ENCODE measurements around the gene MTMR3. TPM values are rescaled to one million over a fixed set of nuclear protein-coding genes. Genes with fewer than 3 reads are reported as not detected.

The MTMR3 gene
- polyA plus RNA-seq, 1 of the 3 experiments (the other 2 are of a cell fraction): 20.4 TPM

GRCh38 chr22:30031328-30031727 lies 148.4 kb downstream of the MTMR3 start (continued):
- no peak for TF ChIP-seq CTCF (IDR thresholded peaks at IDR 0.05)
- no peak for TF ChIP-seq TEAD4 (IDR thresholded peaks at IDR 0.05; ENCODE audit: borderline replicate concordance, insufficient read depth)
- no peak for TF ChIP-seq FOXJ3 (CRISPR knock-in tag; IDR thresholded peaks at IDR 0.05)
- TF ChIP-seq TCF12 (IDR thresholded peaks at IDR 0.05): no peak
- TF ChIP-seq, protein P1, sequence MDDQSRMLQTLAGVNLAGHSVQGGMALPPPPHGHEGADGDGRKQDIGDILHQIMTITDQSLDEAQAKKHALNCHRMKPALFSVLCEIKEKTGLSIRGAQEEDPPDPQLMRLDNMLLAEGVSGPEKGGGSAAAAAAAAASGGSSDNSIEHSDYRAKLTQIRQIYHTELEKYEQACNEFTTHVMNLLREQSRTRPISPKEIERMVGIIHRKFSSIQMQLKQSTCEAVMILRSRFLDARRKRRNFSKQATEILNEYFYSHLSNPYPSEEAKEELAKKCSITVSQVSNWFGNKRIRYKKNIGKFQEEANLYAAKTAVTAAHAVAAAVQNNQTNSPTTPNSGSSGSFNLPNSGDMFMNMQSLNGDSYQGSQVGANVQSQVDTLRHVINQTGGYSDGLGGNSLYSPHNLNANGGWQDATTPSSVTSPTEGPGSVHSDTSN (IDR thresholded peaks at IDR 0.05): no peak
- no peak for TF ChIP-seq EP300 (IDR thresholded peaks at IDR 0.05; ENCODE audit: borderline replicate concordance in 1 of 2, low read depth in 1 of 2, low read length in 1 of 2)
- TF ChIP-seq TAF1 (IDR thresholded peaks at IDR 0.05; ENCODE audit: borderline replicate concordance, low read depth, low read length): no peak
- no peak for TF ChIP-seq MEF2A (IDR thresholded peaks at IDR 0.05; ENCODE audit: borderline replicate concordance, low read depth)
- TF ChIP-seq YY1 (IDR thresholded peaks at IDR 0.05; ENCODE audit: low read depth): no peak
- no peak for TF ChIP-seq POLR2AphosphoS5 (IDR thresholded peaks at IDR 0.05; ENCODE audit: low read depth, low read length)
- TF ChIP-seq, protein P2, sequence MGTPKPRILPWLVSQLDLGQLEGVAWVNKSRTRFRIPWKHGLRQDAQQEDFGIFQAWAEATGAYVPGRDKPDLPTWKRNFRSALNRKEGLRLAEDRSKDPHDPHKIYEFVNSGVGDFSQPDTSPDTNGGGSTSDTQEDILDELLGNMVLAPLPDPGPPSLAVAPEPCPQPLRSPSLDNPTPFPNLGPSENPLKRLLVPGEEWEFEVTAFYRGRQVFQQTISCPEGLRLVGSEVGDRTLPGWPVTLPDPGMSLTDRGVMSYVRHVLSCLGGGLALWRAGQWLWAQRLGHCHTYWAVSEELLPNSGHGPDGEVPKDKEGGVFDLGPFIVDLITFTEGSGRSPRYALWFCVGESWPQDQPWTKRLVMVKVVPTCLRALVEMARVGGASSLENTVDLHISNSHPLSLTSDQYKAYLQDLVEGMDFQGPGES (IDR thresholded peaks at IDR 0.05; ENCODE audit: low read depth, low read length): no peak

DNA sequence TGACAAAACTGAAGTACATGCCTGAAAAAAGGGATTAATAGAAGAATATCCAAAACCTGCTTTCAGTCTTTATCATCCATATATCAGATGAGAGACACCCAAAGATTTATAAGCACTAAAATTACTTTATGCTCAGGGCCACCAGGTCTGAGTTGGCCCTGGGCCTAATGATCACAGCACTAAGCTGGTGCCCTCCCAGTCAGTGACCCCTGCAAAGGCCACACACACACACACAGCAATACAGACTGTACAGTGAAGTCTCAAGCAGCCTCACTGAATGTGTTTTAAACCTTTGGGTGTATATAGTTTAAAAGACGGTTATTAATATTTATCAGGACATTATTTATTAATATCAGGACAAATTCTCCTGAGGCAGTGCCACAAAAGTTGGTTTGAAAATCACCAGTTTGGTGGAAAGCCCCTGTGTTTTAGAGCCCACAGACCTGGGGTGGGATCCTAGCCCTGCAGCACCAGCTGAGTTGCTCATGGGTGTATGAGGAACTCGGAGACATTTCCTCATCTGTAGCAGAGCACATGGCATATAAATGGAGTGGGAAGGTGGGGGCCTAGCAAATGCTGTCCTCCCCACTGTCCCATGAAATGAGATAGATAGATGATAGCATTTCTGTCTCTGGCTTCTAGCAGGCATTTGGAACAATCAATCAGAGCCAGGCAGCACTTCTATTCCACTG lies 148.9 kb downstream of the MTMR3 start:
- Histone ChIP-seq H3K4me3 (ENCODE audit: low read depth in 2 of 2, low read length in 1 of 2) (no peak overlapping the region), H3K4me2 (no peak overlapping the region), H3K4me1 (ENCODE audit: control insufficient read depth in 1 of 2, insufficient read depth in 2 of 2, low read depth in 1 of 2, low read length in 1 of 2) (peaks cover 0 to 2% of the 10 kb centered on the region in 2 experiments; a peak in 2 of 4 replicates), H3F3A (replicated peaks; ENCODE audit: insufficient read depth) (no peaks in the 10 kb centered on the region), H3K36me3 (replicated peaks in 1 of 2; ENCODE audit: control insufficient read depth in 1 of 2, insufficient read depth in 2 of 2, low read length in 1 of 2) (peaks cover 0 to 22% of the 10 kb centered on the region in 2 experiments), H2AFZ (ENCODE audit: low read depth) (no peak overlapping the region), H3K27ac (ENCODE audit: low read depth in 2 of 2, low read length in 1 of 2) (no peak overlapping the region), H4K20me1 (ENCODE audit: insufficient read depth) (no peaks in the 10 kb centered on the region), H3K9me3 (no peaks in the 10 kb centered on the region), H3K9me2 (no peaks in the 10 kb centered on the region), H3K9ac (no peak overlapping the region), H3K27me3 (ENCODE audit: insufficient read depth) (no peaks in the 10 kb centered on the region), H3K79me2 (ENCODE audit: insufficient read depth) (no peaks in the 10 kb centered on the region)
- 100% methylated on average over 2 of the region's 2 CpGs for WGBS (ENCODE audit: low lambda C conversion rate)
- CTCF ChIA-PET: interaction anchor here (1.5 kb wide), 1 partner anchor 10 kb away, joined by 4 read pairs; no protein-coding TSS in a partner anchor
- no peak for DNase-seq
- POLR2A ChIA-PET: interaction anchor here (1.1 kb wide), 1 partner anchor 25 kb away, joined by 3 read pairs; no protein-coding TSS in a partner anchor
- TF ChIP-seq NRF1 (IDR thresholded peaks at IDR 0.05; ENCODE audit: low read depth, low read length): no peak
- no peak for TF ChIP-seq FOXM1 (IDR thresholded peaks at IDR 0.05; ENCODE audit: low read depth)
- TF ChIP-seq SIN3A (IDR thresholded peaks at IDR 0.05; ENCODE audit: borderline replicate concordance, low read depth, low read length): no peak
- TF ChIP-seq, protein P3, sequence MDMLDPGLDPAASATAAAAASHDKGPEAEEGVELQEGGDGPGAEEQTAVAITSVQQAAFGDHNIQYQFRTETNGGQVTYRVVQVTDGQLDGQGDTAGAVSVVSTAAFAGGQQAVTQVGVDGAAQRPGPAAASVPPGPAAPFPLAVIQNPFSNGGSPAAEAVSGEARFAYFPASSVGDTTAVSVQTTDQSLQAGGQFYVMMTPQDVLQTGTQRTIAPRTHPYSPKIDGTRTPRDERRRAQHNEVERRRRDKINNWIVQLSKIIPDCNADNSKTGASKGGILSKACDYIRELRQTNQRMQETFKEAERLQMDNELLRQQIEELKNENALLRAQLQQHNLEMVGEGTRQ (IDR thresholded peaks at IDR 0.05; ENCODE audit: borderline replicate concordance, low read depth, low read length): no peak
